Activated CD8-positive, alpha-beta T cell treated with anti-CD3 and anti-CD28 coated beads for 36 hours (primary cell): ENCODE measurements around the gene SRSF7. TPM values are rescaled to one million over a fixed set of nuclear protein-coding genes. Genes with fewer than 3 reads are reported as not detected.

ENCODE experiments used
- ATAC-seq: fragments of 200-7000 bp; cut with Tn5 transposase; one replicate; pipeline ENCODE4 v1.10.0; 2021; ENCODE audit warnings: mild to moderate bottlenecking, moderate library complexity
- CTCF ChIA-PET: fragments of 350-600 bp; sonication (Branson Sonifier 250); formaldehyde crosslinking; loops from one replicate; lab custom pipeline; 2021; ENCODE audit warnings: antibody characterized with exemption; lab: Charles Lee
- POLR2A ChIA-PET: fragments of 350-600 bp; sonication (Branson Sonifier 250); formaldehyde crosslinking; loops from one replicate; lab custom pipeline; 2021; ENCODE audit warnings: antibody characterized with exemption; lab: Charles Lee
- DNase-seq: peaks from one replicate; pipeline ENCODE4 v3.0.0-alpha.2; 2020
- H3K27ac Mint-ChIP-seq: one replicate; pipeline ENCODE4 v1.8.0; 2021; ENCODE audit warnings: mild to moderate bottlenecking, mixed read lengths
- H3K27me3 Mint-ChIP-seq: one replicate; pipeline ENCODE4 v1.8.0; 2021; ENCODE audit warnings: mixed read lengths
- H3K36me3 Mint-ChIP-seq: one replicate; pipeline ENCODE4 v1.8.0; 2021; ENCODE audit warnings: low read depth, mixed read lengths
- H3K4me1 Mint-ChIP-seq: one replicate; pipeline ENCODE4 v1.8.0; 2021; ENCODE audit warnings: low read depth, mixed read lengths
- H3K4me3 Mint-ChIP-seq: one replicate; pipeline ENCODE4 v1.8.0; 2021; ENCODE audit warnings: mild to moderate bottlenecking, moderate library complexity, mixed read lengths
- H3K9me3 Mint-ChIP-seq: one replicate; pipeline ENCODE4 v1.8.0; 2021; ENCODE audit warnings: mixed read lengths
- CTCF ChIP-seq: fragments of 200-600 bp; IDR thresholded peaks from one replicate; pipeline ENCODE4 v1.8.0; 2022; ENCODE audit warnings: antibody characterized with exemption, mild to moderate bottlenecking
- intact Hi-C: fragments of 100-400 bp; cut with micrococcal nuclease; formaldehyde crosslinking; loops from one replicate; pipeline ENCODE4 v1.10.0; 2022
- total RNA-seq, 2 experiments: library from RNA; stranded (reverse); gene quantifications; one replicate each; pipeline ENCODE4 v1.2.3, GENCODE V29; 2021

SRSF7 gene
- total RNA-seq, 2 experiments from 2014 or later: 320 to 333 TPM

GRCh38 chr2:38698467-38699003, 52.6 kb downstream of the SRSF7 start:
- no peak for ATAC-seq
- Mint-ChIP-seq H3K27ac (peak overlapping the region; percentile 42), H3K36me3 (peaks cover 35% of the 10 kb centered on the region), H3K4me3 (no peak overlapping the region), H3K9me3 (no peaks in the 10 kb centered on the region), H3K4me1 (peaks cover 52% of the 10 kb centered on the region), H3K27me3 (no peaks in the 10 kb centered on the region)
- ChIA-PET POLR2A (interaction anchor here (0.6 to 1.2 kb wide), 6 partner anchors 11 to 236 kb away, joined by 3 to 7 read pairs (median 3); no protein-coding TSS in a partner anchor), CTCF (interaction anchor here (0.8 to 2.2 kb wide), 5 partner anchors 17 to 117 kb away, joined by 4 to 6 read pairs (median 4); no protein-coding TSS in a partner anchor)
- TF ChIP-seq CTCF: no peak
- intact Hi-C loops: no loop called here
- no peak for DNase-seq

GRCh38 chr2:38697116-38697840, 53.9 kb downstream of the SRSF7 start:
- TF ChIP-seq CTCF: no peak
- Mint-ChIP-seq H3K4me3 (peak overlapping the region; percentile 29), H3K27ac (peak overlapping the region; percentile 93), H3K4me1 (peaks cover 56% of the 10 kb centered on the region), H3K36me3 (peaks cover 42% of the 10 kb centered on the region), H3K9me3 (no peaks in the 10 kb centered on the region), H3K27me3 (no peaks in the 10 kb centered on the region)
- POLR2A ChIA-PET: interaction anchor here (1.0 to 1.4 kb wide), 4 partner anchors 11 to 235 kb away, joined by 3 to 4 read pairs (median 4); partner anchors contain the start of gene SRSF7
- CTCF ChIA-PET: interaction anchor here (0.6 to 0.9 kb wide), 2 partner anchors 115 to 1301 kb away, joined by 3 read pairs; no protein-coding TSS in a partner anchor
- peak; percentile 70 for ATAC-seq
- DNase-seq: peak; percentile 44
- intact Hi-C loops: no loop called here

Other genes with a start within 250 kb of the SRSF7 start
- gene HNRNPLL, start 148.4 kb downstream of the SRSF7 start, total RNA-seq: 10 to 100 TPM; 54.9 to 55.3 TPM
- 10 to 100 TPM; 38.3 to 40.6 TPM for gene GALM, start 85.2 kb downstream of the SRSF7 start, total RNA-seq
- 10 to 100 TPM; 30.2 to 33.4 TPM for gene GEMIN6, start 26.8 kb upstream of the SRSF7 start, total RNA-seq
- 10 to 100 TPM; 12.9 to 15.2 TPM for gene DHX57, start 124.6 kb upstream of the SRSF7 start, total RNA-seq
- 1 to 10 TPM; 5.0 to 6.6 TPM for gene MORN2, start 124.6 kb upstream of the SRSF7 start, total RNA-seq
- gene ARHGEF33, start 138.5 kb upstream of the SRSF7 start, total RNA-seq: not detected